ENCODE results near the gene WDR46. TPM values are rescaled to one million over a fixed set of nuclear protein-coding genes. Genes with fewer than 3 reads are reported as not detected.
A peak's percentile ranks its signal among the peaks of the same experiment; 100 is the strongest.
"Not testable (repeated sequence)": the region's sequence is repeated elsewhere in the genome, so short reads cannot be mapped to it uniquely, and the experiment has no call there.

Gene WDR46
- total RNA-seq, 2 experiments from 2014 or later, result 63.5 to 69.4 TPM

DNA sequence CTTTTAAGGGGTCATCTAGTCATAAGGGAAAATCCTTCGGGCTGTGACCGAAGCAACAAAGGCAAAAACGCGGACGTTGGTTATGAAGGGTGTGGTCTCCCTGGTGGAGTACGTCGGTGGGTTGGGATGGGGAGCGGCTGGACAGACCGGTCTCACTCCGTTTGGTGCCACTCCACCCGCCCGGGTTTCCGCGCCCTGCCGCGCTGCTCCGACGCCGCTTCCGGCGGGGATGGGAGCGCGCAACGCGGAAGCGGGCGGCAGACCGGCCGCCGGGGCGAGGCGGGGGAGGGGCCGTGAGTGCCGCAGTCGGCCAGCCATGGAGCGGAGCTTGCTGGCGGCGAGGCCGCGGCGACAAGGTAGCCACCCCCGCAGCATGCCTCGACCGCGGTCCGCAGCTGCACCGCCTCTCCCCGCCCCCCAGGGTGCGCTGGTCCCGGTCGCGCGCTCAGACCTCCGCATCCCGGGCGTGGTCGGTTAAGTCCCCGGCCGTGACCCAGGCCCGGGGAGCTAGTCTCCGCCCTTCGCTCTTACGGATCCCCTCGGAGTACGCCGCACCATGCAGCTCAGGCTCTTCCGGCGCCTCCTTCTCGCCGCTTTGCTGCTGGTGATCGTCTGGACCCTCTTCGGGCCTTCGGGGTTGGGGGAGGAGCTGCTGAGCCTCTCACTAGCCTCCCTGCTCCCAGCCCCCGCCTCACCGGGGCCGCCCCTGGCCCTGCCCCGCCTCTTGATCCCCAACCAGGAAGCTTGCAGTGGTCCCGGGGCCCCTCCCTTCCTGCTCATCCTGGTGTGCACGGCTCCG is 12.0 kb downstream of the WDR46 start, which contains the start of gene B3GALT4:
Gene B3GALT4 (plus strand): TSS at position 260 of the 799 bp plus-strand sequence. CDS start 297 bp downstream, at position 557.
- Mint-ChIP-seq H3K27me3 (no peaks in the 10 kb centered on the region), H3K9me3 (ENCODE audit: low read depth) (no peaks in the 10 kb centered on the region), H3K27ac (peak within 1 kb of the TSS; percentile 92), H3K4me1 (peaks cover 39% of the 10 kb centered on the region), H3K36me3 (ENCODE audit: low read depth) (peaks cover 55% of the 10 kb centered on the region), H3K4me3 (peak within 1 kb of the TSS; percentile 91)
- CTCF ChIA-PET, result interaction anchor here (0.6 to 4.0 kb wide), 11 partner anchors 12 to 153 kb away, joined by 3 to 17 read pairs (median 4); partner anchors contain the start of genes PFDN6, WDR46 and ZBTB22
- peak; percentile 75 for ATAC-seq
- POLR2A ChIA-PET, result interaction anchor here (0.6 to 3.7 kb wide), 20 partner anchors 9 to 382 kb away, joined by 3 to 25 read pairs (median 4); partner anchors contain the start of genes CUTA, KIFC1, PFDN6 and RGL2
- DNase-seq, result peak; percentile 87
- intact Hi-C loops (cut with DNase I, micrococcal nuclease), result loop anchor here (1.0 to 10.0 kb wide), 7 partner anchors 12 to 1302 kb away; partner anchors contain the start of genes PFDN6 (in 2 of the 2), WDR46 (in 2 of the 2), CUTA (in 1 of the 2) and DXO (in 1 of the 2)

GRCh38 chr6:33276581-33276863 is 12.5 kb downstream of the WDR46 start:
- DNase-seq, result no peak
- no peaks in the 10 kb centered on the region for H3K27me3 Mint-ChIP-seq
- intact Hi-C loops (cut with DNase I, micrococcal nuclease), result loop anchor here in 1 of 2 experiments (2.0 to 10.0 kb wide), 3 partner anchors 68 to 1302 kb away; partner anchors contain the start of genes CUTA and DXO
- ATAC-seq, result no peak
- ChIA-PET CTCF (interaction anchor here (0.9 to 4.0 kb wide), 4 partner anchors 13 to 41 kb away, joined by 3 to 17 read pairs (median 9); partner anchors contain the start of genes PFDN6, WDR46 and ZBTB22), POLR2A (interaction anchor here (0.6 to 3.7 kb wide), 12 partner anchors 10 to 331 kb away, joined by 3 to 25 read pairs (median 4); partner anchors contain the start of genes KIFC1, PFDN6, RGL2 and WDR46)
- peak overlapping the region; percentile 91 for H3K4me3 Mint-ChIP-seq
- H3K9me3 Mint-ChIP-seq (ENCODE audit: low read depth), result no peaks in the 10 kb centered on the region
- H3K36me3 Mint-ChIP-seq (ENCODE audit: low read depth), result peaks cover 58% of the 10 kb centered on the region
- peaks cover 39% of the 10 kb centered on the region for H3K4me1 Mint-ChIP-seq
- peak overlapping the region; percentile 90 for H3K27ac Mint-ChIP-seq

DNA sequence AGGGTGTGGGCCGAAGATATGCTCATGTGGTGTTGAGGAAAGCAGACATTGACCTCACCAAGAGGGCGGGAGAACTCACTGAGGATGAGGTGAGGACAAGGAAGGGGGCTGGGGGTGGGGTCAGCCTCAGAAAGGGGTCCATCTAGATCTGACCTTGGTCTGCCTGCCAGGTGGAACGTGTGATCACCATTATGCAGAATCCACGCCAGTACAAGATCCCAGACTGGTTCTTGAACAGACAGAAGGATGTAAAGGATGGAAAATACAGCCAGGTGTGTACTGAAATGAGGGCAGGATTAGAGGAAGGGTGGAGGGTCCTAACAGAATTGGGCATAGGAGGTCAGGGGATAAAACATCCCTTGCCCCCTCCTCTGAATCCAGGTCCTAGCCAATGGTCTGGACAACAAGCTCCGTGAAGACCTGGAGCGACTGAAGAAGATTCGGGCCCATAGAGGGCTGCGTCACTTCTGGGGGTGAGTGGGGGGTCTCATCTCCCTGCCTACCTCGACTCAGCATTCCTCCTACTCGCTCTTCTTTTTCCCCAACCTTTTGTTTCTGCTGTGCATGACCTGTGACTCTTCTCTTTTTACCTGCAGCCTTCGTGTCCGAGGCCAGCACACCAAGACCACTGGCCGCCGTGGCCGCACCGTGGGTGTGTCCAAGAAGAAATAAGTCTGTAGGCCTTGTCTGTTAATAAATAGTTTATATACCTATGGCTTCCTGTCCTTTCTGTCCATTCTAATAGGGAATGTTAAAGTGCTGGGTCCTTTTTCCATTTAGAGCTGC is 13.1 kb downstream of the WDR46 start:
- ATAC-seq; H3K27me3 Mint-ChIP-seq; H3K9me3 Mint-ChIP-seq (ENCODE audit: low read depth): not testable (repeated sequence)
- ChIA-PET POLR2A (interaction anchor here (0.6 to 3.7 kb wide), 7 partner anchors 10 to 331 kb away, joined by 3 to 25 read pairs (median 5); partner anchors contain the start of genes PFDN6 and WDR46), CTCF (interaction anchor here (0.9 to 4.0 kb wide), 3 partner anchors 13 to 42 kb away, joined by 3 to 17 read pairs (median 14); partner anchors contain the start of genes PFDN6, WDR46 and ZBTB22)
- peak; percentile 19 for DNase-seq
- intact Hi-C loops (cut with DNase I, micrococcal nuclease), result loop anchor here in 1 of 2 experiments (2.0 to 10.0 kb wide), 3 partner anchors 69 to 1301 kb away; partner anchors contain the start of genes CUTA and DXO
- Mint-ChIP-seq H3K4me1 (peaks cover 42% of the 10 kb centered on the region), H3K4me3 (peak overlapping the region; percentile 91), H3K36me3 (ENCODE audit: low read depth) (peaks cover 58% of the 10 kb centered on the region), H3K27ac (peak overlapping the region; percentile 90)

- CTCF ChIA-PET, result no interaction called here
- H3K27ac Mint-ChIP-seq, result peak overlapping the region; percentile 100
- peak overlapping the region; percentile 91 for H3K4me3 Mint-ChIP-seq
- no peaks in the 10 kb centered on the region for H3K27me3 Mint-ChIP-seq
- intact Hi-C loops (cut with DNase I, micrococcal nuclease), result loop anchor here (2.0 to 10.0 kb wide), 6 partner anchors 38 to 1299 kb away; partner anchors contain the start of genes DXO (in 1 of the 2), ITPR3 (in 1 of the 2), PSMB9 (in 1 of the 2) and TAP1 (in 1 of the 2)
- H3K9me3 Mint-ChIP-seq (ENCODE audit: low read depth), result no peaks in the 10 kb centered on the region
- H3K4me1 Mint-ChIP-seq, result peaks cover 56% of the 10 kb centered on the region
- ATAC-seq (no peak), DNase-seq (no peak)
- POLR2A ChIA-PET, result interaction anchor here (0.5 kb wide), 1 partner anchor 15 kb away, joined by 3 read pairs; the partner anchor contains the start of genes PFDN6 and WDR46
- peaks cover 58% of the 10 kb centered on the region for H3K36me3 Mint-ChIP-seq (ENCODE audit: low read depth)
Measured at GRCh38 chr6:33273924-33274902, 14.8 kb downstream of the WDR46 start.

DNA sequence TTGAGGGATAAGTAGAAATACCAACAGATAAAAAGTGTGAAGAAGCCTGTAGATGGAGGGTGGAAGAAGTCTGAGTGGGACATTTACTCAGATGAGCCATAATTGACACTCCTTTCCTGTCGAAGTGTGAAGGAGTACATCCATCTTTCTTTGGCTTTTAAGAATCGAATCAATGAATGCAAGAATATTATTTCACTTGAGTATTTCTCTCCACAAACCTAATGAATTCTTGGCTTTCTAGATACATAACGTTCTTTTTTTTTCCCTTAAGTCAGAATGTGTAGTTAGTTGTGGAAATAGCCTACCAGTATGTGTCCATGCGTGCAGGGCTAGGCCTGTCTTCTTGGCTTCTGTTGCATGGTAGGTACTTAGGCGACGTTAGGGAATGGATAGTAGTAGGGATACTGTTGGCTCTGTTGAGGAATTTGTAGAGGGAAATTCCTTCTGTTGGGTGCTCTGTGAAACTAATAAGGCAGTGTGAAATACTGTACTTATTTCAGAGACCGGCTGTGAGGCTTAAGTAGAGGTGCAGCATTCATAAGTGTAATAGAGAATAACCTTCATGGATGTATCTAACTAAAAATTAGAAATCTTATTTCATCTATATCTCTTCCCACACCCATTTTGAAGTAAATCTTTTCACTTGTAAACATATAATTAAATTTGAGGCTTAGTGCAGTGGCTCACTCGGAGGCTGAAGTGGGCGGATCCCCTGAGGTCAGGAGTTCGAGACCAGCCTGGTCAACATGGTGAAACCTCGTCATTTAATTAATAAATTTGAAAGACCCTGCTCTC is 15.7 kb downstream of the WDR46 start:
- H3K9me3 Mint-ChIP-seq (ENCODE audit: low read depth), result no peaks in the 10 kb centered on the region
- H3K4me3 Mint-ChIP-seq, result peak overlapping the region; percentile 91
- ChIA-PET CTCF (interaction anchor here (0.6 kb wide), 1 partner anchor 155 kb away, joined by 4 read pairs; no protein-coding TSS in a partner anchor), POLR2A (interaction anchor here (2.9 kb wide), 1 partner anchor 16 kb away, joined by 18 read pairs; the partner anchor contains the start of genes PFDN6 and WDR46)
- H3K36me3 Mint-ChIP-seq (ENCODE audit: low read depth), result peaks cover 61% of the 10 kb centered on the region
- peak overlapping the region; percentile 100 for H3K27ac Mint-ChIP-seq
- no peak for DNase-seq
- no peak for ATAC-seq
- H3K27me3 Mint-ChIP-seq, result no peaks in the 10 kb centered on the region
- H3K4me1 Mint-ChIP-seq, result peaks cover 56% of the 10 kb centered on the region
- intact Hi-C loops (cut with DNase I, micrococcal nuclease), result loop anchor here (2.0 to 10.0 kb wide), 6 partner anchors 39 to 1299 kb away; partner anchors contain the start of genes DXO (in 1 of the 2), ITPR3 (in 1 of the 2), PSMB9 (in 1 of the 2) and TAP1 (in 1 of the 2)

DNA sequence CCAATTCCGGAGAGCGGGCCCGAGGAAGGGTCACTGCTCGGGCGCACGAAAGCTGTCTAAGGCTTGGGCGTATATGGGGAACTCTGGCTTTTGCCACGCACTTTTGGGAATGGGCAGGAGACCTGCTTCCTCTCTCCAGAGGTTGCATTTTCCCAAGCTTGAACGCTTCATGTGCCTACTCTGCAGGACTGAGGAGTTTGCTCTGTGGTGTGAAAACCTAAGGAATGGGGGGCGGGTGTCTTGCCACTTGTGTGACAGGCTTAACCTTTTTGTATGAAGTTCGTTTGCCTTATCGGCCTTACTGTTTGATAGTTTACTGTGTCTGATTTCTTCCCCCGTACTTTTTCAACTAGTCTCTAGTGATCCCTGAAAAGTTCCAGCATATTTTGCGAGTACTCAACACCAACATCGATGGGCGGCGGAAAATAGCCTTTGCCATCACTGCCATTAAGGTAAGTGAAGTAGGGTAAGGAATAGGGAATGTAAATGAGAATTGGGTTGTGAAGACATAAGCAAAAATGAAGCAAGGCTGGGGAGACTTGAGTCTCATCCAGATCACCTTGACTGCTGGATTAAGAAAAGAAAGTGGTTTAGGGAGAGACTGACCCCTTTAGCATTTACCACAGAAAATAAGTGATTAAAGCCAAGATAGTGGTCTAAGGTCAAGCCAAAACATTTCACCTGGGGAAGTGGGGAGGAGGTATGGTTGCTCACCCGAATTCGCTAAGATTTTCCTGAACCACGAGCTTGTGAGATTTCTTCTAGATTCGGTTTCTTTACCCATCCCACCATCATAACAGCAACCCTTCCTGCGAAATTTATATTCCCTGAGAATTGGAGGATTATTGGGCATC is 16.5 kb downstream of the WDR46 start:
- Mint-ChIP-seq H3K4me1 (peaks cover 52% of the 10 kb centered on the region), H3K4me3 (peak overlapping the region; percentile 91), H3K9me3 (ENCODE audit: low read depth) (no peaks in the 10 kb centered on the region), H3K27me3 (no peaks in the 10 kb centered on the region), H3K27ac (peak overlapping the region; percentile 100), H3K36me3 (ENCODE audit: low read depth) (peaks cover 64% of the 10 kb centered on the region)
- intact Hi-C loops (cut with DNase I, micrococcal nuclease), result loop anchor here (1.0 to 10.0 kb wide), 8 partner anchors 40 to 1298 kb away; partner anchors contain the start of genes DXO (in 1 of the 2), ITPR3 (in 1 of the 2), PSMB9 (in 1 of the 2) and TAP1 (in 1 of the 2)
- CTCF ChIA-PET, result interaction anchor here (0.6 to 3.3 kb wide), 13 partner anchors 8 to 1084 kb away, joined by 3 to 14 read pairs (median 4); partner anchors contain the start of genes HSD17B8, PFDN6 and WDR46
- POLR2A ChIA-PET, result interaction anchor here (0.9 to 2.9 kb wide), 6 partner anchors 16 to 301 kb away, joined by 3 to 18 read pairs (median 8); partner anchors contain the start of genes PFDN6, RING1, WDR46 and ZBTB22
- DNase-seq (no peak), ATAC-seq (peak; percentile 4)

GRCh38 chr6:33271468-33272274 is 17.4 kb downstream of the WDR46 start, which contains the start of the genes RPS18 and VPS52:
RPS18 (plus strand) TSS chr6:33272075; CDS start chr6:33272120, 45 bp downstream.
VPS52 (minus strand) TSS chr6:33271876; CDS start chr6:33271675, 201 bp downstream.
- H3K27ac Mint-ChIP-seq, result peak within 1 kb of the TSS; percentile 100
- ATAC-seq, result peak; percentile 92
- H3K27me3 Mint-ChIP-seq, result no peaks in the 10 kb centered on the region
- H3K36me3 Mint-ChIP-seq (ENCODE audit: low read depth), result peaks cover 67% of the 10 kb centered on the region
- no peaks in the 10 kb centered on the region for H3K9me3 Mint-ChIP-seq (ENCODE audit: low read depth)
- peak; percentile 94 for DNase-seq
- ChIA-PET CTCF (interaction anchor here (0.6 to 3.3 kb wide), 18 partner anchors 9 to 1083 kb away, joined by 3 to 14 read pairs (median 3); partner anchors contain the start of genes HSD17B8, PFDN6 and WDR46), POLR2A (interaction anchor here (0.9 to 2.9 kb wide), 10 partner anchors 9 to 300 kb away, joined by 3 to 18 read pairs (median 4); partner anchors contain the start of genes PFDN6, RGL2, RING1 and WDR46)
- H3K4me1 Mint-ChIP-seq, result peaks cover 47% of the 10 kb centered on the region
- peak within 1 kb of the TSS; percentile 91 for H3K4me3 Mint-ChIP-seq
- intact Hi-C loops (cut with DNase I, micrococcal nuclease), result loop anchor here (1.0 to 10.0 kb wide), 19 partner anchors 18 to 1297 kb away; partner anchors contain the start of genes RXRB (in 2 of the 2), SLC39A7 (in 2 of the 2), BRD2 (in 1 of the 2) and DXO (in 1 of the 2)
